ENCODE measurements around the gene GRK3.

Gene GRK3

GRCh38 chr22:25764270-25765015 lies 200.0 kb downstream of the GRK3 start:
- no peak for DNase-seq

DNA sequence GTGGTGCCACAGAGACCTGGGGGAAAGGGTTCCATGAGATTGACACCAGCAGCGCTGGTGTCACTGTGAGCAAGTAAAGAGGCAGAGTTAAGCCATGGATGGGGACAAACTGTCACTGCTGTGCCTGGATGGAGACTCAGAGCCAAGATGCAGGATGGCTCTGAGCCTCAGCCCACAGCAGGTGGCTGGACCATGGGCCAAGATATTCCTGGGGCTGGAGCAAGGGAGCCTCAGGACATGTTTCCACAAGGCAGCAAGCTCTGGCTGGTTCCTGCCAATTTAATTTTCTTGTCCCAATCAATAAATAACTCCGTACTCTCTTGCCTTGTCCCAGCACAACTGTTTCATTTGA lies 200.5 kb downstream of the GRK3 start:
- DNase-seq, result no peak

DNA sequence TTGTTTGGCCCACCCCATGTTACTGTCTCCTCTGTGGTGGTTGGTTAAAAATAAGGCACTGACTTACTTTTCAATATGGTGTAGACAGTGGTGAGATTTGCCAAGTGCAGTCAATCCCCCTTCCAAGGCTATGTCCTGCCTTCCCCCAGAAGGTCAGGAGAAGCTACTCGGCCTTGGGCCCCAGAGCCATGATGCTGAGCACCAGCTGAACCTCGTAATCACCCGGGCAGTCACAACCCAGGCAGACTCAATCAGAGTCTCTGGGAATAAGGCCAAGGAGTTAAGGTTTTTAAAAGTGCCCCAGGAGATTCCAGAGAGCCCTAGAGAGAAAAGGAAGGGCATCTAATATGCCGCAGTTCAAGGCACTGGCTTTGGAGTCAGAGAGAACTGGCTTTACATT lies 201.3 kb downstream of the GRK3 start:
- DNase-seq, result no peak

GRCh38 chr22:25766418-25766817 lies 201.9 kb downstream of the GRK3 start:
- DNase-seq, result no peak

DNA sequence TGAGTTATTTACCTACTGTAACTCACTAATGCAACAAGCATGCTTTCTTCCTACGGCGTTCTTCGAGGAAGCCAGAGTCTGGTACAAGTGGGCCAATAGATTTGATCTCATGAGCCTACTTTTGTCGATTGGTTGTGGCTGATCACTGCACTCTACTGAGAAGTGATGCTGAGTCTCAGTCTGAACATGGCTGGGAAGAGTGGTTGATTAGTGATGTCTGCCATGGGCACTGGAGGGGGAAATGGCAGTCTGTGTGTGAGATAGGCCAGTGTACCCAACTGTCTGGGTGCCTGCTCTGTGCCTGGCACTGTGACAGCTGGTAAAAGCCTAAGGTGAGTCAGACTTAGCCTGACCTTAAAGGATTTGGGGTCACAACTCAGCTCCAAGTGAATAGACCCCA lies 205.9 kb downstream of the GRK3 start:
- no peak for DNase-seq

DNA sequence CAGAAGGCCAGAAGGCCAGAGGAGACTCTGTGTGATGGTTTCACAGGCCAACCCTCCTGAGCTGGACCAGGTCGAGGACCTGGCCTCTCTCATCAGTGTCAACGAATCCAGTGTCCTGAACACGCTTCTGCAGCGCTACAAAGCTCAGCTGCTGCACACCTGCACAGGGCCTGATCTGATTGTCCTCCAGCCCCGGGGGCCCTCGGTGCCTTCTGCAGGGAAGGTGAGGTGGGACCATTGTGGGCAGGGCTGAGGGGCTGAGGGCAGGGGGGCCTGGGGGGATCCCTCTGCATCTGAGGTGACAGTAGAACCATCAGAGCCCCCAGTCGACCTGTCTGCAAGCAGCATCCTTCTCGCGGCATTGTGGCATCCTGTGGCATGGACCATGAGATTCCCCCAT lies 207.8 kb downstream of the GRK3 start:
- no peak for DNase-seq

- no peak for DNase-seq
Measured at GRCh38 chr22:25774575-25775026, 210.1 kb downstream of the GRK3 start.

- DNase-seq, result no peak
Measured at GRCh38 chr22:25775531-25775930, 211.1 kb downstream of the GRK3 start.

DNA sequence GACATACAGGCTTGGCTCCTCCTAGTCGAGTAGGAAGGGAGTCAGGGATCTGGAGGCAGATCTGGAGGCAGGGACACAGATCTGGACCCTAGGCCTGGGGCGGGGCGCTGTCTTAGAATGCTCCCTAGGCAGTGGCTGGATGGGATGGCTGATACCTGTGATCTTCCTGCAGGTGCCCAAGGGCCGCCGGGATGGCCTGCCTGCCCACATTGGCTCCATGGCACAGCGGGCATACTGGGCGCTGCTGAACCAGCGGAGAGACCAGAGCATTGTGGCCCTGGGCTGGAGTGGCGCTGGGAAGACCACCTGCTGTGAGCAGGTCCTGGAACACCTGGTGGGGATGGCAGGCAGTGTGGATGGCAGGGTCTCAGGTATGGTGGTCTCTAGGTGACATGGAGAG lies 212.9 kb downstream of the GRK3 start:
- no peak for DNase-seq

DNA sequence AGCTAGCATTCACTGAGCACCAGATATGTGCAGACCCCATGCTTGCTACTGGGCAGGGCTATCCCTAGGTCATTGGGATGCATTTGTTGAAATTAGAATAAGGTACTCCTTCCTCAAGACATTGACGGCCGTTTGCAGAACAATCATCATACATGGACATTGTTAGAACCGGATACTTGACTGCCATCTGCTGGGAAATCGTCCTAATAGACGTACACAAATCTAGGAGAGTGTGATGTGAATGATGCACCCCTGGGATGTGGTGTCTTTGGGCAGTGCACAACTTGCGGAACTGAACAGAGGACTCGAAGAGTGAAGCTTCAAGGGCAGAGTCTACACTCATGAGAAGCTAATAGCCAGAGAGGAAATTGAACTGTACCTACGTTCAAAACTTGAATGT lies 213.4 kb downstream of the GRK3 start:
- no peak for DNase-seq

Data from DMS79 treated with DMSO at 0.1 percent for 48 hours (cell line).